IMR-90 (cell line): ENCODE measurements around the gene CLCN6. TPM values are rescaled to one million over a fixed set of nuclear protein-coding genes. Genes with fewer than 3 reads are reported as not detected.

Experiments
- ATAC-seq: fragments of 200-7000 bp; cut with Tn5 transposase; 2 replicates; pipeline ENCODE4 v1.9.1; 2020; ENCODE audit warnings: low read depth, mild to moderate bottlenecking, moderate library complexity
- BruUV-seq: library from RNA; stranded (reverse); fragments of 400-500 nt; replicated peaks from 2 replicates; lab custom pipeline; 2021; lab: Mats Ljungman, UMichigan
- CTCF ChIA-PET: fragments of 300-600 bp; formaldehyde crosslinking; extraction: SDS; loops from one replicate; lab custom pipeline; 2021; ENCODE audit warnings: antibody characterized with exemption; lab: Yijun Ruan, JAX
- POLR2A ChIA-PET: fragments of 300-600 bp; sonication (Branson Sonifier 250); formaldehyde crosslinking; loops from one replicate; lab custom pipeline; 2022; ENCODE audit warnings: antibody characterized with exemption; ENCODE audit not compliant: unreplicated experiment; lab: Charles Lee
- DNase-seq: peaks from one replicate; pipeline ENCODE4 v3.0.0; 2013
- H2AFZ ChIP-seq: replicated peaks from 2 replicates; pipeline ENCODE3; 2013; ENCODE audit warnings: low read length, mild to moderate bottlenecking; ENCODE audit not compliant: poor library complexity
- H2AK5ac ChIP-seq: 2 replicates; pipeline ENCODE4 v1.6.1; 2013; ENCODE audit warnings: low read depth, low read length, inconsistent platforms
- H2AK9ac ChIP-seq: replicated peaks from 2 replicates; pipeline ENCODE3; 2013; ENCODE audit warnings: mild to moderate bottlenecking, low read depth, low read length, moderate library complexity; ENCODE audit not compliant: poor library complexity
- H2BK120ac ChIP-seq: 2 replicates; pipeline ENCODE4 v1.6.1; 2013; ENCODE audit warnings: low read depth, low read length, inconsistent platforms
- H2BK15ac ChIP-seq: 3 replicates; pipeline ENCODE4 v1.6.1; 2013; ENCODE audit warnings: low read depth, low read length, inconsistent platforms
- H2BK20ac ChIP-seq: 2 replicates; pipeline ENCODE4 v1.6.1; 2013; ENCODE audit warnings: low read depth, mild to moderate bottlenecking, inconsistent platforms, low read length, moderate library complexity
- H2BK5ac ChIP-seq: 2 replicates; pipeline ENCODE4 v1.6.1; 2013; ENCODE audit warnings: mild to moderate bottlenecking, low read depth, low read length, inconsistent platforms; ENCODE audit not compliant: poor library complexity, severe bottlenecking
- H3K14ac ChIP-seq: replicated peaks from 2 replicates; pipeline ENCODE4 v1.6.1; 2013; ENCODE audit warnings: low read depth, low read length, inconsistent platforms
- H3K18ac ChIP-seq: 2 replicates; pipeline ENCODE4 v1.6.1; 2013; ENCODE audit warnings: low read depth, low read length, control low read depth
- H3K23ac ChIP-seq: 2 replicates; pipeline ENCODE4 v1.6.1; 2013; ENCODE audit warnings: low read depth, low read length, inconsistent platforms
- H3K27ac ChIP-seq: 2 replicates; pipeline ENCODE4 v1.5.1; 2013; ENCODE audit warnings: mild to moderate bottlenecking, control low read depth, low read length; ENCODE audit not compliant: insufficient read depth
- H3K27me3 ChIP-seq: 2 replicates; pipeline ENCODE4 v1.6.1; 2013; ENCODE audit warnings: low read length; ENCODE audit not compliant: control insufficient read depth, insufficient read depth
- H3K36me3 ChIP-seq: 2 replicates; pipeline ENCODE4 v1.6.1; 2013; ENCODE audit warnings: low read length, mixed read lengths; ENCODE audit not compliant: control insufficient read depth, insufficient read depth
- H3K4ac ChIP-seq: 2 replicates; pipeline ENCODE4 v1.6.1; 2013; ENCODE audit warnings: low read depth, low read length, inconsistent platforms
- H3K4me1 ChIP-seq: 2 replicates; pipeline ENCODE4 v1.6.1; 2013; ENCODE audit warnings: low read length, mixed read lengths; ENCODE audit not compliant: control insufficient read depth, insufficient read depth
- H3K4me2 ChIP-seq: 2 replicates; pipeline ENCODE4 v1.6.1; 2013; ENCODE audit warnings: low read depth, mild to moderate bottlenecking, control low read depth, low read length, moderate library complexity
- H3K4me3 ChIP-seq: 2 replicates; pipeline ENCODE4 v1.5.1; 2013; ENCODE audit warnings: low read depth, mild to moderate bottlenecking, control low read depth, low read length, moderate library complexity; ENCODE audit not compliant: insufficient read depth
- H3K56ac ChIP-seq: 2 replicates; pipeline ENCODE4 v1.6.1; 2013; ENCODE audit warnings: low read length, inconsistent platforms; ENCODE audit not compliant: insufficient read depth; ENCODE audit errors: extremely low read depth
- H3K79me1 ChIP-seq, 2 experiments: 2 replicates each; pipeline ENCODE4 v1.6.1; 2013; ENCODE audit warnings: low read length in 2 of 2, inconsistent platforms in 1 of 2, low read depth in 1 of 2
- H3K9ac ChIP-seq: 2 replicates; pipeline ENCODE4 v1.6.1; 2013; ENCODE audit warnings: low read depth, low read length, control low read depth
- H3K9me1 ChIP-seq: 2 replicates; pipeline ENCODE4 v1.6.1; 2013; ENCODE audit warnings: low read length, inconsistent platforms; ENCODE audit not compliant: insufficient read depth
- H3K9me3 ChIP-seq: 2 replicates; pipeline ENCODE4 v1.6.1; 2013; ENCODE audit warnings: low read length; ENCODE audit not compliant: control insufficient read depth, insufficient read depth
- H4K20me1 ChIP-seq: 2 replicates; pipeline ENCODE4 v1.6.1; 2013; ENCODE audit warnings: low read length, inconsistent platforms; ENCODE audit not compliant: insufficient read depth
- H4K5ac ChIP-seq: 2 replicates; pipeline ENCODE4 v1.6.1; 2013; ENCODE audit warnings: mild to moderate bottlenecking, low read depth, low read length, control low read depth
- H4K8ac ChIP-seq, 2 experiments: 2 replicates each; pipeline ENCODE4 v1.6.1; 2013; ENCODE audit warnings: low read depth in 2 of 2, low read length in 2 of 2, control low read depth in 1 of 2, inconsistent platforms in 1 of 2
- H4K91ac ChIP-seq: 2 replicates; pipeline ENCODE4 v1.6.1; 2013; ENCODE audit warnings: low read depth, low read length, inconsistent platforms; ENCODE audit not compliant: insufficient read depth
- BHLHE40 ChIP-seq: fragments of 150-350 bp; IDR thresholded peaks from 2 replicates; pipeline ENCODE4 v1.6.1; 2016; ENCODE audit warnings: mild to moderate bottlenecking, low read depth, low read length
- MXI1 ChIP-seq: IDR thresholded peaks from 2 replicates; pipeline ENCODE4 v1.6.1; 2012; ENCODE audit warnings: low read depth, mild to moderate bottlenecking, low read length, moderate library complexity, borderline replicate concordance
- WGBS, 2 experiments: methylation state at CpG; one replicate each; pipeline versions ENCODE4 v1.1.5 to v1.1.7; 2013; ENCODE audit warnings: missing lambda C conversion rate in 2 of 2; ENCODE audit not compliant: insufficient read length in 1 of 2; ENCODE audit errors: extremely low coverage in 2 of 2; 5-methylcytosine and 5-hydroxymethylcytosine counted together
- dilution Hi-C: fragments of 300-500 bp; cut with HindIII; formaldehyde crosslinking; loops from one replicate; pipeline ENCODE4 v1.14.3; 2018; ENCODE audit warnings: low sequenced_read_pairs; ENCODE audit not compliant: unreplicated experiment
- in situ Hi-C: fragments of 300-500 bp; cut with MboI; formaldehyde crosslinking; loops from 3 replicates; pipeline ENCODE4 v1.14.3; 2019; ENCODE audit warnings: low sequenced_read_pairs, inconsistent platforms, mixed read lengths
- intact Hi-C: fragments of 100-400 bp; cut with micrococcal nuclease; formaldehyde crosslinking; loops from 2 replicates; pipeline ENCODE4 v1.10.0; 2022
- polyA plus RNA-seq, 3 experiments: library from polyadenylated mRNA; depleted of rRNA; stranded (reverse); fragments of >200 nt; gene quantifications; 2 replicates each; pipeline ENCODE4 v1.2.3, GENCODE V29; 2012; ENCODE audit warnings: low replicate concordance in 1 of 3
- total RNA-seq: library from RNA; depleted of rRNA; stranded (reverse); fragments of >200 nt; gene quantifications from 2 replicates; pipeline ENCODE4 v1.2.3, GENCODE V29; 2012

CLCN6 gene
- total and polyA plus RNA-seq, 2 of the 4 experiments (the other 2 are of a cell fraction), result 4.1 to 10.6 TPM

DNA sequence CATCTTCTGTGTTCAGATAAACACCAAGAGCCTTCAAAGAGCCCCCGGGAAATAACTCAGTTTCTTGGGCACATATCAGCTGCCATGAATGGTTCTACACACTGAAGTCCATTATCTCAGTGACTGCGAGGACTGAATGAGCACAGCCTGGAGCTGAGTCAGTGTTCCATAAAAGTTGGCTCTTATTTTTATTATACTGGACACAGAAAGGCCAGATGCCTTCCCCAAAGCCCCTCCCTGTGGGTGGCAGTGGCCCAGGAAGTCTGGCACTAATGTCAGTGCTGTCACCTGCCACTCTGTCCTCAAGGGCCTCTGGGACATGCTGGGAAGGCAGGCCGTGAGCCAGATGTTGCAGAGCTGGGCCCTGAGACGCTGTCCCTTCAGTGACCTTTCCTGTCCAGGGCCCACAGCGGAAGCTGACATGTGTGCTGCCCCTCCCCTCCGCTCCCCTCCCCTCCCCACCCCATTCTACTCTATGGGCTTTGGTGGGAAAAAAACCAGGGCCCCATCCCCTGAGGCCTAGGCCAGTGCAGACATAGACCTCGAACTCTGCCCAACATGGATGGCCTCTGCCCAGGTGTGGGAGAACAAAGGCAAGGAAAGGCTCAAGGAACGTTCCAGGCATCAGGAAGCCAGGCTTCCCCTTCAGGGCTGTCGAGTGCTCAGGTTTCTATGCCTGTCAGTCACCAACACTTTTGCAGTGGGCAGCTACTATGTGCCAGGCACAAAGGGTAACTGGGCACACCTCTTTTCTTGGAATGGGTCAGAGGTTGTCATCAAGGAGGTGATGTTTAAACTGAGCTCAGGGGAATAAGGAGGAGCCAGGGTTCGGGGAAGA lies 75.1 kb downstream of the CLCN6 start:
- H4K91ac ChIP-seq, result no peak overlapping the region
- no peak overlapping the region for H3K27ac ChIP-seq
- H3K14ac ChIP-seq, result no peak overlapping the region
- no peak overlapping the region for H4K8ac ChIP-seq
- H3K9me3 ChIP-seq, result no peaks in the 10 kb centered on the region; the same call in 1 of the 2 replicates
- no peak overlapping the region for H3K4me2 ChIP-seq
- ChIA-PET CTCF (interaction anchor here (0.6 kb wide), 1 partner anchor 27 kb away, joined by 3 read pairs; no protein-coding TSS in a partner anchor), POLR2A (no interaction called here)
- H3K4ac ChIP-seq, result no peak overlapping the region
- no peak overlapping the region for H2BK5ac ChIP-seq
- H2AFZ ChIP-seq, result no peak overlapping the region
- no peaks in the 10 kb centered on the region for H3K9me1 ChIP-seq
- H3K27me3 ChIP-seq, result peaks cover 56% of the 10 kb centered on the region
- H2BK120ac ChIP-seq, result no peak overlapping the region
- H3K9ac ChIP-seq, result no peak overlapping the region
- TF ChIP-seq BHLHE40 (no peak), MXI1 (no peak)
- no peak overlapping the region for H3K56ac ChIP-seq
- in situ Hi-C loops (no loop called here), intact Hi-C loops (no loop called here), dilution Hi-C loops (no loop called here)
- no peaks in the 10 kb centered on the region for H4K20me1 ChIP-seq
- H2BK20ac ChIP-seq, result no peak overlapping the region
- no peak overlapping the region for H3K4me3 ChIP-seq
- 9% methylated on average over 4 of the region's 10 CpGs; no CpG with 5 or more reads in 1 of the 2 experiments for WGBS, 2 experiments
- H4K5ac ChIP-seq, result no peak overlapping the region
- BruUV-seq, result no TSS peak
- H2AK9ac ChIP-seq, result no peak overlapping the region
- H3K4me1 ChIP-seq, result no peaks in the 10 kb centered on the region
- ATAC-seq, result no peak
- no peak for DNase-seq
- no peak overlapping the region for H2BK15ac ChIP-seq
- no peaks in the 10 kb centered on the region for H3K79me1 ChIP-seq
- no peak overlapping the region for H3K18ac ChIP-seq
- no peak overlapping the region for H3K23ac ChIP-seq
- no peaks in the 10 kb centered on the region for H3K36me3 ChIP-seq
- no peak overlapping the region for H2AK5ac ChIP-seq
